Fibroblast of pulmonary artery (primary cell): ENCODE results near the gene POU2AF1.

Source experiments
- DNase-seq: peaks from one replicate; pipeline ENCODE4 v3.0.0-alpha.2; 2010; ENCODE audit warnings: low read depth
- H3K4me3 ChIP-seq: replicated peaks from 2 replicates; pipeline ENCODE4 v1.5.1; 2011; ENCODE audit warnings: low read depth, mild to moderate bottlenecking, control low read depth, low read length, moderate library complexity
- CTCF ChIP-seq: IDR thresholded peaks from 2 replicates; pipeline ENCODE4 v1.5.1; 2011; ENCODE audit warnings: mild to moderate bottlenecking, control low read depth, low read length, inconsistent platforms; ENCODE audit errors: missing control alignments

The POU2AF1 gene

GRCh38 chr11:111329306-111330204 lies 49.5 kb downstream of the POU2AF1 start:
- no peak for TF ChIP-seq CTCF
- no peak overlapping the region for H3K4me3 ChIP-seq
- no peak for DNase-seq

GRCh38 chr11:111327908-111328624 lies 51.0 kb downstream of the POU2AF1 start:
- TF ChIP-seq CTCF = no peak
- DNase-seq = no peak
- no peak overlapping the region for H3K4me3 ChIP-seq

- no peak for DNase-seq
- no peak for TF ChIP-seq CTCF
- no peak overlapping the region for H3K4me3 ChIP-seq
Observed at GRCh38 chr11:111326824-111327223, 52.3 kb downstream of the POU2AF1 start.

- DNase-seq = no peak
- no peak for TF ChIP-seq CTCF
- H3K4me3 ChIP-seq = no peak overlapping the region
Observed at GRCh38 chr11:111325259-111325658, 53.8 kb downstream of the POU2AF1 start.

GRCh38 chr11:111324277-111324720 lies 54.8 kb downstream of the POU2AF1 start:
- TF ChIP-seq CTCF = no peak
- H3K4me3 ChIP-seq = no peak overlapping the region
- peak; percentile 8 for DNase-seq

GRCh38 chr11:111322534-111322933 lies 56.5 kb downstream of the POU2AF1 start:
- TF ChIP-seq CTCF = no peak
- no peak overlapping the region for H3K4me3 ChIP-seq
- no peak for DNase-seq
